ENCODE data around the gene BANF1.
"Not testable (repeated sequence)": the region's sequence is repeated elsewhere in the genome, so short reads cannot be mapped to it uniquely, and the experiment has no call there.

BANF1 gene

DNA sequence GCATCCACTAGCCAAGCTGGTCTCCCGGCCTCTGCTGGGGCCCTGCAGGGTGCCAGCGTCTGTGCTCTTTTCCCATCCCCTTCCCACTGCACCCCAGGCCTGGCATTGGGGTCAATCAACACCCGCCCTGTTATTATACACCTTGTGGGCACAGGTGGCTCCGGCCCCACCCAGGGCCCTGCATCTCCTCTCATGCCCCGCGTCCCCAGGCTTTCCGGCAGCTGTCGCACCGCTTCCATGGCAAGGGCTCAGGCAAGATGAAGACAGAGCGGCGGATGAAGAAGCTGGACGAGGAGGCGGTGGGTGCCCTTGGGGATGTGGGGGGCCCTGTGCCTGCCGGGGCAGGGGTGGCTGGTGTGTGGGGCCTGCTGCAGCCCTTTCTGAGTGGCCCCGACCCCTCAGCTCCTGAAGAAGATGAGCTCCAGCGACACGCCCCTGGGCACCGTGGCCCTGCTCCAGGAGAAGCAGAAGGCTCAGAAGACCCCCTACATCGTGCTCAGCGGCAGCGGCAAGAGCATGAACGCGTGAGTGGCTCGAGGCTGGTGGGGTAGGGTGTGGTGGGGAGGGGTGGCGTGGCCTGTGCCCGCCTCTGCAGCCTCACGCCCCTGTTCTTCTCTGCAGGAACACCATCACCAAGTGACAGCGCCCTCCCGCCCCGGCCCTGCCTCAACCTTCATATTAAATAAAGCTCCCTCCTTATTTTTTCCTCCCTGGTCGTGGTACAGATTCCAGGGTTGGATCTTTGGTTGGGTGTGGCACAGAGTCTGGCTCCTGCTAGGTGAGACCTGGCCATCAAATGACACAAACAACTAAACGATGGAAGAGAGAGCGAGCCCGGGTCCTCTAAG, 23.7 kb upstream of the BANF1 start:
- DNase-seq (ENCODE audit: low read depth in 2 of 2) = no peak

- DNase-seq (ENCODE audit: low read depth in 2 of 2) = no peak
Measured at GRCh38 chr11:65979261-65979759, 23.0 kb upstream of the BANF1 start.

- DNase-seq (ENCODE audit: low read depth in 2 of 2) = no peak
Measured at GRCh38 chr11:65981101-65981740, 21.1 kb upstream of the BANF1 start.

DNA sequence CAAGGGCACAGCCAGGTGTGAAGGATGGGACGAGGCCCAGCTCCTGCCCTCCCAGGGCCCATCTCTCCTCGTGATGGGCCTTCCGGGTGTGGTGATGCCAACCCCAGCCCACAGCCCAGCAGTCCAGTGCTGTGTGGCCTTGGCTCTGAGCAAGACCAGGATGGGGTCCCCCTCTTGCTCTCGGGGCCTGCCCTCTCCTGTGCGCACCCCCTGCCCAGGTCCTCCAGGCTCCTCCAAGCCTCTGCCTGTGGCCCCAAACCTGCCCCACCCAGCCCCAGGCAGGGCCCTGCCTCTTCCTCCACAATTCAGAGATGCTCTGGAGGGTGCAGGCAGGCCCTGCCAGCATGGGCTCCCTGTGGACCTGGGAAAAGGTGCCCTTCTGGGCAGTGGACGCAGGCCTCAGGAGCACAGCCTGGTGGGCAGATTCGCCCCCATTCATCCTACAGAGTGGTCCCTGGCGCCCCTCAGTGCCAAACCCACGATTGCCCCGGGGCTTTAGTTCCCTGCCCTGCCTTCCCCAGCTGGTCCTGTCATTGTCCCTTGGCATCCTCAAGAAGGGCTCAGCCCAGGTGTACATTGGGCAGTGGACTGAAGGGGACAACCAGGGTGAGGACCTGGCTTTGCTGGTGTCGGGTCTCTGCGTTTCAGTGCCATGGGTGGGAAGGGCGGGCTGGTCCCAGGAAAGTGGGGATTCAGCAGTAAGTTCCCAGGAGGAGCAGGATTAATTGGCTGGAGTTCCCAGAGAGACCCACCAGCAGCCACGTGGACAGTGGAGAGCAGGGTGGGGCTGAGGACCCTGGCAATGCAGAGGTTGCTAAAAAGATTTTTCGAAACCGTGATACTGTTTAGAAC, 20.1 kb upstream of the BANF1 start:
- DNase-seq (ENCODE audit: low read depth in 2 of 2) = no peak

DNA sequence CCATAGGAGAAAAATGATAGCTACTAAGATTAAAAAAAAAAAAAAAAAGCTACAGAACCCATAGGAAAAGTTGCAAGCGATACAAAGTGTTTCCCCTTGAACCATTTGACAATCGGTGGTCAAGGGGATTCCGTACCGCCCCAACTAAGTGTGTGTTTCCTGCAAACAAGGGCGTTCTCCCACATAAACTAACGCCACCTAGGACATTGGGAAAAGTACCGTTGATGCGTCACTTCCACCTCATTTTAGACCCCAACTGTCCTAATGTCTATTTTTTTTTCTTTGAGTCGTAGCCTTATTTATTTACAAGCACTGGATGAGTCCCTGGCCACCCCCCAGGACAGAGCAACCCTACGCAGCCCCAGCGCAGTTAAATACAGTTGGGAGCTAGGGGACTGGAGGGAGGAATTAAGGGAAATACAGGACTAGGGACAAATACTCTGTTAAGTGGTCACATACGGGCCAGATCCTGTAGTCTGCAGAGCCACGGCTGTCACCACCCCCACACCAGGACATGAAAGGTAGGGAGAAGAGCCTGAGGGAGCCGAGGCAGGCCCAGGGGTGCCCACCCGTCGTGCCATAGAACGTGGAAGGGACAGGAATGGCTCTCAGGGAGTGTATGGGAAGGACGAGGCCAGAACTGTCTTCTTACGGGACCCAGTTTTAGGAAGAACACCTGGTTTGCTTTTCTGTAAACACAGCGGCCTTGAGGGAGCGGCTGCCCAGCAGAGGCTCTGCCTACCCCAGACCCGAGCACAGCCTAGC, 19.3 kb upstream of the BANF1 start:
- DNase-seq (ENCODE audit: low read depth in 2 of 2) = no peak

- no peak for DNase-seq (ENCODE audit: low read depth in 2 of 2)
Measured at GRCh38 chr11:65983589-65983987, 18.7 kb upstream of the BANF1 start.

- DNase-seq (ENCODE audit: low read depth in 2 of 2) = no peak
Measured at GRCh38 chr11:65987336-65987735, 15.0 kb upstream of the BANF1 start.

GRCh38 chr11:65988791-65989592, 13.3 kb upstream of the BANF1 start:
- peak; percentile 77 to 90 for DNase-seq (ENCODE audit: low read depth in 2 of 2)

DNA sequence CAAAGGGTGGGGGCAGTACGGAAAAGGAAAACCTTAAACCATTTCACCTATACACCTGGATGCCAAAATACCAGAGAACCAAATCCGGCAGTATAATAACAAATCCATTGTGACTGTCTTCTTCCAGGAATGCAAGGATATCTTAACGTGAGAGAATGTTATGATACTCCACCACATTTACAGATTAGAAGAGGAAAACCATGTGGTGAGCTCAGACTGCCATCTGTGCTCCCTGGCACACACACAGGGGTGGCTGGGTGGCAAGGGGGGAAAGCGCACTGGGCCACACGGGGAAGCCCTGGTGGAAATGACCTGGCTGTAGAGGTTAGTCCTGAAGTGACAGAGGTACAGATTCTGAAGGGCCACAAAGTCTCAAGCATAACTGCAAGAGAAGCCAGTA, 10.2 kb upstream of the BANF1 start:
- DNase-seq (ENCODE audit: low read depth in 2 of 2) = no peak

DNA sequence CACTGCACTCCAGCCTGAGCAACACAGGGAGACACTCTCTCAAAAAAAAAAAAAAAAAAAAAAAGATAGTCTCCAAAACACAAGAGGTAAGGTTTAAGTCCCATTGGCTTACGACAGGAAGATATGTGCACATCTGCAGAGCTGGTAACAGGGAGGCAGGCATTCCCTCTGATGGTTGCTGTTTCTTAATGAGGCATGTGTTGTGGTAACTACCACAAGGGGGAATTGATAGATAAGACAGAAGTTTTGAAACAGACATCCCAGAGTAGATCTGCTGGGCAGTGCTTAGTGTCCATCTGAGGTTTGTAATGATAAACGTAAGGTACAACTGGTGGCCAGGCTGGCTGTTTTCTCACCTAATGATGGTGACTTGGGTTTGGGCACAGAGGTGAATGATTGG, 5.0 kb upstream of the BANF1 start:
- no peak for DNase-seq (ENCODE audit: low read depth in 2 of 2)

DNA sequence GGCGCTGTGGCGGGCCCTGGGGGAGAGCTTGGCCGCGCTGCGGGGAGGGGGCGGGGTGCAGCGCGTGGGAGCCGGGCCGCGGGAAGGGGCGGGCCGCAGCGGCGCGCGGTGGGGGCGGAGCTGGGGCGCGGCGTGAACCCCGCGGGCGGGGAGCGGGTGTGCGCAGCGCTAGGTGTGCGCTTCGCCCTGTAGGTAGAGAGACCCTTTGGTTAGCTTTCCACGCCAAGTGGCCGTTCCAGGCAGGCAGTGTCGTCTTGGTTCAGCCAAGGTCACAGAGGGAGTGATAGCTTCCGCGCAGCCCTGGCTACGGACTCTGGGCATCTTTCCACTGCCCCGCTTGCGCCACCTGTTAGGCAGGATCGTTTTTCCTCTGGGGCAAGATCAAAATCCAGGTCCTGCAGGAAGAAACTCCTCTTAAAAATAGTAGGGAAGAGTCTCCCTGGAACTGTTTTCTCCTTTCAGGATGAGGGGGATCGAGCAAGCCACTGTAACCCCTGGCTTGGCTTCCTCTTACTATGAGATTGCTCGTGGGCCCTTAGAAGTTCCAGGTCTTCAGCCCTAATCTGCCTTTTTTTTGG, 434 bp downstream of the BANF1 start:
- peak in 1 of 2 donors; percentile 74 for DNase-seq (ENCODE audit: low read depth in 2 of 2)

- DNase-seq (ENCODE audit: low read depth in 2 of 2) = no peak
Measured at GRCh38 chr11:66003291-66003690, 988 bp downstream of the BANF1 start.

DNA sequence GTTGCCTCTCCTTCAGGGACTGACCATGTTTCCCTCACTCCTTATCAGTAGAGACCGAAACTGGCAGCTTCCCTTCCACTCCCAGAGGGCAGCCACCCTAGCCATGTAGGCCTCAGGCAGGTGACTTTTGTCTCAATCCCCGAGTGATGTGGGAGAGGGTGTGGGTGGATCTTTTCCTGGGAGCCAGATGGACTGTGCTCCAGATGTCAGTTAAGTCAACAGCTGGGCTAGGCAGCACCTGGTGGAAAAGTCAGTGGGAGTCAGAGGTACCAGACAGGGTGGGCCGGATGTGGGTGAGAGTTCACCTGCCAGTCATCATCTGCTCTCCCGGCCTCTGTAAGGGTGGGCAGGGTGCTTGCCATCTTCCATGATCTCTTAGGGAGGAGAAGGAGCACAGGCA, 1.9 kb downstream of the BANF1 start:
- no peak for DNase-seq (ENCODE audit: low read depth in 2 of 2)

GRCh38 chr11:66006134-66006890, 4.0 kb downstream of the BANF1 start:
- no peak for DNase-seq (ENCODE audit: low read depth in 2 of 2)

DNA sequence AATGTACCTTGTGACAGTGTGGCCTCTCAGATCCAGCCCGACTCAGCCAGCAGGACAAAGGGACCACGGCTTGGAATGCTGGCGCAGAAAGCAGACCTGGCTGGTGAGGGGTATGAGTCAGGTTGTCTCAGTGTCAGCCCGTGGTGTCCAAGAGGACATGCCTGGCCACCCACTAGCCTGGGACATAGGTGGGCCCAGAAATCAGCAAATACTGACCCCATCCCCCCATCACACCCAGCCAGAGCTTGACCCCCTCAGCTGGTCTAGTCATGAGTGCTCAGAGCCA, 4.5 kb downstream of the BANF1 start:
- no peak for DNase-seq (ENCODE audit: low read depth in 2 of 2)

DNA sequence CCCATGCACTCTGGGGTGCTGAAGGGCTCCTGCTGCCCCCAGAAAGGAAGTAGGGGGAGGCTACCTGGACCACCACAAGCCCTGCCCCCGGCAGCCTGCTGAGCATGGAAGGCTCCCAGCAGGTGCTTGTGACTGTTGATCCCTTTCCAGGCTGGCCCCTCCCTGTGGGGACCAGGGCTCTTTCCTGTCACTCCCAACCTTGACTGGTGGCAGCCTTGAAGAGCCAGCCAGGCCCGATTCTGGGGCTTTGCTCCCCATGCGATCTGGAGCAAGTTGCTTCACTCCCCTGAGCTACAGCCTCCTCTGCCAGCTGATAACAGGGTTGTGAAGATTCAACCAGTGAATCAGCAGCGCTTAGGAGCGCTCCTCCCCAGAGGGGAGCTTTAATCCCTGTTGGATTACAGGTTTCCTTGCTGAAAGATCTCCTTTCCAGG, 4.9 kb downstream of the BANF1 start:
- no peak for DNase-seq (ENCODE audit: low read depth in 2 of 2)

- no peak for DNase-seq (ENCODE audit: low read depth in 2 of 2)
Measured at GRCh38 chr11:66008095-66008467, 5.8 kb downstream of the BANF1 start.

GRCh38 chr11:66008468-66009101, 6.3 kb downstream of the BANF1 start:
- no peak for DNase-seq (ENCODE audit: low read depth in 2 of 2)

DNA sequence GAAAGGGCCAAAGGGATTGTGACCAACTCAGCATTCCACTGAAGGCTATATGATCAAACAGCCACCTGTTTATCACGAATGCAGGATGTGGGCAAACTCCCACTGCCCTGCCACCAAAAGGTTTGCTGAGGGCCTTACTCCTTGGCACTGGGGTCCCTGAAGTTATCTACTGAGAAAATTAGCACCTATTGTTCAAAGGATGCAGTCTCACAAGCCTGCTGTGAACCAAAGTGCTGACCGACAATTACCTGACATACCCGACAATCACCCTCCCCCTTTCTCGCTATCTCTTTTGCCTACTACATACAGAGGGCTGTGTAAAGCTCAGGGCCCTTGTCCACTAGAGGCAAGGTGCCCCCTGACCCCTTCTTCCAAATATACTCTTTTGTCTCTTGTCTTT, 7.7 kb downstream of the BANF1 start:
- not testable (repeated sequence) for DNase-seq (ENCODE audit: low read depth in 2 of 2)

Data from stimulated activated CD8-positive, alpha-beta memory T cell treated with anti-CD3 and anti-CD28 coated beads, Interleukin-7, amount 100 ng/mL, for 4 hours (primary cell).